Measurements from ENCODE around the gene ENTR1.

The ENTR1 gene

GRCh38 chr9:136394312-136395019, 15.9 kb downstream of the ENTR1 start:
- DNase-seq: no peak
- Mint-ChIP-seq H3K4me3 (no peak overlapping the region), H3K9me3 (no peaks in the 10 kb centered on the region), H3K36me3 (ENCODE audit: insufficient read depth) (peaks cover 43% of the 10 kb centered on the region), H3K4me1 (ENCODE audit: low read depth in 2 of 2) (peaks cover 9 to 19% of the 10 kb centered on the region in 2 donors), H3K27ac (no peak overlapping the region), H3K27me3 (no peaks in the 10 kb centered on the region)
- ATAC-seq (replicated peaks): no peak

- Mint-ChIP-seq H3K4me1 (ENCODE audit: low read depth in 2 of 2) (peaks cover 4 to 10% of the 10 kb centered on the region in 2 donors), H3K27ac (no peak overlapping the region), H3K27me3 (no peaks in the 10 kb centered on the region), H3K9me3 (no peaks in the 10 kb centered on the region), H3K36me3 (ENCODE audit: insufficient read depth) (peaks cover 42% of the 10 kb centered on the region), H3K4me3 (no peak overlapping the region)
- DNase-seq: no peak
- no peak for ATAC-seq (replicated peaks)
These were observed 16.9 kb downstream of the ENTR1 start for GRCh38 chr9:136393531-136393930.

GRCh38 chr9:136392538-136393449, 17.6 kb downstream of the ENTR1 start:
- H3K27ac Mint-ChIP-seq: no peak overlapping the region

GRCh38 chr9:136391737-136392537, 18.5 kb downstream of the ENTR1 start:
- Mint-ChIP-seq H3K36me3 (ENCODE audit: insufficient read depth) (peaks cover 45% of the 10 kb centered on the region), H3K27ac (no peak overlapping the region), H3K27me3 (no peaks in the 10 kb centered on the region), H3K9me3 (no peaks in the 10 kb centered on the region), H3K4me3 (no peak overlapping the region), H3K4me1 (ENCODE audit: low read depth in 2 of 2) (peaks cover 2 to 4% of the 10 kb centered on the region in 2 donors)
- ATAC-seq (replicated peaks) (no peak), DNase-seq (no peak)

More at GRCh38 chr9:136392538-136393449, 17.6 kb downstream of the ENTR1 start:
- no peaks in the 10 kb centered on the region for H3K27me3 Mint-ChIP-seq
- no peaks in the 10 kb centered on the region for H3K9me3 Mint-ChIP-seq
- ATAC-seq (replicated peaks): no peak
- no peak for DNase-seq
- peaks cover 43% of the 10 kb centered on the region for H3K36me3 Mint-ChIP-seq (ENCODE audit: insufficient read depth)
- H3K4me1 Mint-ChIP-seq (ENCODE audit: low read depth in 2 of 2): peaks cover 4% of the 10 kb centered on the region in 2 donors
- H3K4me3 Mint-ChIP-seq: no peak overlapping the region

- Mint-ChIP-seq H3K27ac (no peak overlapping the region), H3K36me3 (ENCODE audit: insufficient read depth) (peaks cover 41% of the 10 kb centered on the region), H3K4me3 (no peak overlapping the region), H3K9me3 (no peaks in the 10 kb centered on the region), H3K4me1 (ENCODE audit: low read depth in 2 of 2) (peaks cover 22 to 24% of the 10 kb centered on the region in 2 donors), H3K27me3 (no peaks in the 10 kb centered on the region)
- DNase-seq: no peak
- no peak for ATAC-seq (replicated peaks)
These were observed 21.0 kb downstream of the ENTR1 start for GRCh38 chr9:136389396-136389795.

GRCh38 chr9:136387217-136387616, 23.2 kb downstream of the ENTR1 start:
- H3K4me1 Mint-ChIP-seq (ENCODE audit: low read depth in 2 of 2): peaks cover 22 to 30% of the 10 kb centered on the region in 2 donors
- ATAC-seq (replicated peaks) (no peak), DNase-seq (no peak)
- no peaks in the 10 kb centered on the region for H3K9me3 Mint-ChIP-seq
- H3K27me3 Mint-ChIP-seq: no peaks in the 10 kb centered on the region
- no peak overlapping the region for H3K4me3 Mint-ChIP-seq
- H3K36me3 Mint-ChIP-seq (ENCODE audit: insufficient read depth): peaks cover 37% of the 10 kb centered on the region
- H3K27ac Mint-ChIP-seq: no peak overlapping the region

GRCh38 chr9:136386018-136386417, 24.4 kb downstream of the ENTR1 start:
- Mint-ChIP-seq H3K9me3 (no peaks in the 10 kb centered on the region), H3K27me3 (no peaks in the 10 kb centered on the region), H3K4me3 (peak overlapping the region; percentile 42 to 71), H3K36me3 (ENCODE audit: insufficient read depth) (peaks cover 38% of the 10 kb centered on the region), H3K4me1 (ENCODE audit: low read depth in 2 of 2) (peaks cover 22 to 30% of the 10 kb centered on the region in 2 donors), H3K27ac (no peak overlapping the region)
- ATAC-seq (replicated peaks): peak; percentile 18
- DNase-seq: no peak

GRCh38 chr9:136385015-136385414, 25.4 kb downstream of the ENTR1 start:
- Mint-ChIP-seq H3K4me3 (peak overlapping the region; percentile 51 to 71), H3K4me1 (ENCODE audit: low read depth in 2 of 2) (peaks cover 22 to 30% of the 10 kb centered on the region in 2 donors), H3K36me3 (ENCODE audit: insufficient read depth) (peaks cover 30% of the 10 kb centered on the region), H3K9me3 (no peaks in the 10 kb centered on the region), H3K27ac (peak overlapping the region in 1 of 2 donors; percentile 25), H3K27me3 (no peaks in the 10 kb centered on the region)
- peak; percentile 96 for ATAC-seq (replicated peaks)
- DNase-seq: peak; percentile 18 to 42 (median 33)

GRCh38 chr9:136383436-136383835, 27.0 kb downstream of the ENTR1 start:
- Mint-ChIP-seq H3K9me3 (no peaks in the 10 kb centered on the region), H3K27me3 (no peaks in the 10 kb centered on the region), H3K36me3 (ENCODE audit: insufficient read depth) (peaks cover 14% of the 10 kb centered on the region), H3K4me1 (ENCODE audit: low read depth in 2 of 2) (peaks cover 20 to 25% of the 10 kb centered on the region in 2 donors), H3K4me3 (no peak overlapping the region), H3K27ac (no peak overlapping the region)
- ATAC-seq (replicated peaks) (no peak), DNase-seq (no peak)

- ATAC-seq (replicated peaks): no peak
- Mint-ChIP-seq H3K36me3 (ENCODE audit: insufficient read depth) (peaks cover 6% of the 10 kb centered on the region), H3K27ac (no peak overlapping the region), H3K9me3 (no peaks in the 10 kb centered on the region), H3K4me3 (no peak overlapping the region), H3K27me3 (no peaks in the 10 kb centered on the region), H3K4me1 (ENCODE audit: low read depth in 2 of 2) (peaks cover 20 to 25% of the 10 kb centered on the region in 2 donors)
- DNase-seq: no peak
These were observed 28.4 kb downstream of the ENTR1 start for GRCh38 chr9:136381966-136382513.

GRCh38 chr9:136381311-136381710, 29.1 kb downstream of the ENTR1 start:
- H3K4me3 Mint-ChIP-seq: no peak overlapping the region
- no peaks in the 10 kb centered on the region for H3K27me3 Mint-ChIP-seq
- ATAC-seq (replicated peaks): no peak

GRCh38 chr9:136380381-136380780, 30.0 kb downstream of the ENTR1 start:
- no peaks in the 10 kb centered on the region for H3K9me3 Mint-ChIP-seq
- H3K4me1 Mint-ChIP-seq (ENCODE audit: low read depth in 2 of 2): peaks cover 9 to 15% of the 10 kb centered on the region in 2 donors
- no peak overlapping the region for H3K27ac Mint-ChIP-seq
- no peak for ATAC-seq (replicated peaks)
- H3K36me3 Mint-ChIP-seq (ENCODE audit: insufficient read depth): peaks cover 6% of the 10 kb centered on the region
- H3K27me3 Mint-ChIP-seq: no peaks in the 10 kb centered on the region
- H3K4me3 Mint-ChIP-seq: no peak overlapping the region
- no peak for DNase-seq

More at GRCh38 chr9:136381311-136381710, 29.1 kb downstream of the ENTR1 start:
- Mint-ChIP-seq H3K27ac (no peak overlapping the region), H3K4me1 (ENCODE audit: low read depth in 2 of 2) (peaks cover 18 to 25% of the 10 kb centered on the region in 2 donors), H3K9me3 (no peaks in the 10 kb centered on the region), H3K36me3 (ENCODE audit: insufficient read depth) (peaks cover 6% of the 10 kb centered on the region)
- no peak for DNase-seq

- Mint-ChIP-seq H3K36me3 (ENCODE audit: insufficient read depth) (peaks cover 6% of the 10 kb centered on the region), H3K4me3 (no peak overlapping the region), H3K9me3 (no peaks in the 10 kb centered on the region), H3K4me1 (ENCODE audit: low read depth in 2 of 2) (peaks cover 4 to 10% of the 10 kb centered on the region in 2 donors), H3K27ac (no peak overlapping the region), H3K27me3 (no peaks in the 10 kb centered on the region)
- DNase-seq (no peak), ATAC-seq (replicated peaks) (no peak)
These were observed 30.5 kb downstream of the ENTR1 start for GRCh38 chr9:136379891-136380290.

All from effector memory CD8-positive, alpha-beta T cell (primary cell).